Posterior vena cava (tissue), 2 donors: ENCODE data around the gene TNIP2. TPM values are rescaled to one million over a fixed set of nuclear protein-coding genes. Genes with fewer than 3 reads are reported as not detected.

ENCODE experiments used
- DNase-seq: peaks from one replicate; pipeline ENCODE4 v3.0.0-alpha.2; 2020; ENCODE audit warnings: low spot score
- intact Hi-C, 2 donors: fragments of 100-400 bp; cut with DNase I; formaldehyde crosslinking; loops; one replicate each; pipeline versions ENCODE4 v1.14.1 to v1.14.2; 2022 to 2023
- total RNA-seq, 2 donors: library from RNA; stranded (reverse); fragmentation: NEBNext Ultra II Directional; extraction: Animal tissue kit (Norgen Biotek cat#: 25700); gene quantifications; one replicate each; pipeline ENCODE4 v1.2.1, GENCODE V29; 2021
- donor health status: DM: yes; HTN: yes; CAD: no.
- donor health status: DM: yes; HTN: yes; CAD: no.

Gene TNIP2
- total RNA-seq, 2 donors from 2014 or later, result 25.4 to 29.2 TPM

DNA sequence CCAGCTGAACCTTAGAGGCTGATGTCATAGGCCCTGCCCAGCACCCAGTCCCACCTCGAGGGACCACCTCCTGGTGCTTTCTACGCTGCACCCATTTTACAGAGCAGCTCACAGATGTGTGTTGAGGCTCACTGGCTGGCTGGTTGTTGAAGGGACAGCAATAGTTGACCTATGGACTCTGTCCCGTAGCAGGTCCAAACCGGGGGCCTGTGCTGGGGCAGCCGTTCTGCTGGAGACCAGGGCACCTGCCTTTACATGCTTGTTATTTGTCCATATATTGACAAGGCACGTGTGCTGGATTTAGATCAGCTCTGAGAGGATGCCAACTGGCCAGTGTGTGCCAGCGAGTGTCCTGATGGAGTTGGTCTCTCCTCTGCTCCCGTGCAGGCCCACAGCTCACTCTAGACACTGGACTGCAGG is 58.1 kb downstream of the TNIP2 start:
- intact Hi-C loops, result no loop called here

DNA sequence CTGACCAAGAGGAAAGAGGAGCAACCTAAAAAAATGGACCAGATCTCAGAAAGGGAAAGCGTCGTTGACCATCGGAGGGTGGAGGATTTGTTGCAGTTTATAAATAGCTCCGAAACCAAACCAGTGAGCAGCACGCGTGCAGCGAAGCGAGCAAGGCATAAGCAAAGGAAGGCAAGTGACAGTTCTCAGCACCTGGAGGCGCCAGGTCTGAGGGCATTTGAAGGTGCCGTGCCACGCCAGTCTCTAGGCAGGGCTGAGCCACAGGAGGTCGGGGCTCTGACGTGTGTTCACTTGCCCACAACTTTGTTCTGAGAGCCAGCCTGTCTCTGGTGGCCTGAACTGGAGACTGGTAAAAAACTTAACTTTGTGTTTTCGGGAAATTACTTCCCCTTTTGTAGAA is 59.7 kb downstream of the TNIP2 start:
- no peak for DNase-seq
- intact Hi-C loops, result no loop called here

More for the DNA sequence above, 58.1 kb downstream of the TNIP2 start:
- no peak for DNase-seq

DNA sequence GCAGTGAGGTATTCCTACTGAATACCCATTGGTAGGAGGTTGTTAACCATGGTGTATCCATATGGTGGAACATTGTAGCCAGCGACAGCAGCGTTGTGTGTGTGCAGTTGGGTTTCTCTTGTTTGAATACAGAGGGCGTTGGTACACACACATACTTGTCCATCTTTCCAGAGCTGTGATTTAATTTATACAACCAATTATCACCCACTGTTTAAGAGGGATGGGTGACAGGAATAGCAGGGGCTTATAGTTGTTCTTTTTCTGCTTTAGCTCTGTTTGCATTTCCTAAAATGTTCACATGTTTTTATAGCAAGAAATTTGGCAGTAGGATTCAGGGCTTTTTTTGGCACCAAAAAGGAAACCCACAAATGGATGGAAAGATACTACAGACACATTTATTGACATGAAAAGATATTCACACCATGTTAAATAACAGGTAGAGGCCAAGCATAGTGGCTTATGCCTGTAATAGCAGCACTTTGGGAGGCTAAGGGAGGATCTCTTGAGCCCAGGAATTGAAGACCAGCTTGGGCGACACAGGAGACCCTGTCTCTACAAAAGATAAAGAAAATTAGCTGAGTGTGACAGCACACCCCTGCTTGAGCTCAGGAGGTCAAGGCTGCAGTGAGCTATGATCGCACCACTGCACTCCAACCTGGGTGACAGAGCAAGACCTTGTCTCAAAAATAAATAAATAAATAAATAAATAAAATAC is 60.6 kb downstream of the TNIP2 start:
- intact Hi-C loops, result no loop called here
- DNase-seq, result no peak

GRCh38 chr4:2694691-2695090 is 61.4 kb downstream of the TNIP2 start:
- intact Hi-C loops, result no loop called here
- DNase-seq, result no peak

DNA sequence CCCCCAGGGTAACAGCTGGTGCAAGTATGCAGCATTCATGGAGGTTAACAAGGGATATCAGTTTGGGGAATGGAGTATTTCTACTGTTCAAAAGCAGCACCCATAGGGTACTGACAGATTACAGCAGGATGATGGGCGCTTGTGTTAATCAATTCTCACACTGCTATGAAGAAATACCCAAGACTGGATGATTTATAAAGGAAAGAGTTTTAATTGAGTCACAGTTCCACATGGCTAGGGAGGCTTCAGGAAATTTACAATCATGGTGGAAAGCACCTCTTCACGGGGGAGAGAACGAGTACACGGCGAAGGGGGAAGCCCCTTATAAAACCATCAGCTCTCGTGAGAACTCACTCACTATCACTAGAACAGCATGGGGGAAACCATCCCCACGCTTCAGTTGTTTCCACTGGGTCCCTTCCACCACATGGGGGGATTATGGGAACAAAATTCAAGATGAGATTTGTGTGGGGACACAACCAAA is 64.1 kb downstream of the TNIP2 start:
- intact Hi-C loops, result no loop called here
- DNase-seq, result no peak

Other genes with a start within 250 kb of the TNIP2 start
- 10 to 100 TPM; 18.6 to 20.3 TPM for gene FAM193A, start 219.7 kb downstream of the TNIP2 start, total RNA-seq
- 10 to 100 TPM; 47.8 to 52.4 TPM for gene SH3BP2, start 36.7 kb upstream of the TNIP2 start, total RNA-seq
- gene ADD1, start 87.5 kb upstream of the TNIP2 start, total RNA-seq, result 100 to 1,000 TPM; 297 to 327 TPM
- 10 to 100 TPM; 16.1 to 20.5 TPM for gene NOP14, start 207.1 kb upstream of the TNIP2 start, total RNA-seq
- 1 to 10 TPM; 5.6 to 8.0 TPM for gene GRK4, start 207.2 kb upstream of the TNIP2 start, total RNA-seq